Measurements from ENCODE around the gene MINDY4B.

- TF ChIP-seq POLR2A (IDR thresholded peaks at IDR 0.05; ENCODE audit: low read depth, low read length) (no peak), TAF1 (IDR thresholded peaks at IDR 0.05; ENCODE audit: borderline replicate concordance, low read depth, low read length) (no peak), POLR2AphosphoS5 (IDR thresholded peaks at IDR 0.05; ENCODE audit: low read depth, low read length) (no peak)
These were observed 3.4 kb downstream of the MINDY4B start for GRCh38 chr3:150901793-150902192.

Measured in GM12892 (cell line).